Liver (tissue), 9 donors: Measurements from ENCODE around the gene CFAP77. TPM values are rescaled to one million over a fixed set of nuclear protein-coding genes. Genes with fewer than 3 reads are reported as not detected.

Experiments used
- DNase-seq: peaks from one replicate; pipeline ENCODE4 v3.0.0-alpha.2; 2017; ENCODE audit warnings: low spot score
- H3K27ac ChIP-seq, 2 donors: one replicate each; pipeline ENCODE4 v1.7.0; 2013; ENCODE audit warnings: inconsistent platforms in 2 of 2, low read length in 2 of 2, control low read depth in 1 of 2, low read depth in 1 of 2, mild to moderate bottlenecking in 1 of 2
- H3K27me3 ChIP-seq, 4 donors: one replicate each; pipeline versions ENCODE4 v1.6.1 to v1.7.0; 2013; ENCODE audit warnings: low read length in 3 of 4, inconsistent platforms in 1 of 4, mild to moderate bottlenecking in 1 of 4, moderate library complexity in 1 of 4; ENCODE audit not compliant: control insufficient read depth in 4 of 4, insufficient read depth in 4 of 4
- H3K36me3 ChIP-seq, 4 donors: one replicate each; pipeline versions ENCODE4 v1.6.1 to v1.7.0; 2013; ENCODE audit warnings: low read length in 3 of 4, mild to moderate bottlenecking in 3 of 4, low read depth in 1 of 4, moderate library complexity in 1 of 4; ENCODE audit not compliant: control insufficient read depth in 4 of 4, insufficient read depth in 3 of 4
- H3K4me1 ChIP-seq, 4 donors: one replicate each; pipeline versions ENCODE4 v1.6.1 to v1.7.0; 2013; ENCODE audit warnings: low read length in 3 of 4, mild to moderate bottlenecking in 3 of 4, moderate library complexity in 1 of 4; ENCODE audit not compliant: control insufficient read depth in 4 of 4, insufficient read depth in 4 of 4
- H3K4me3 ChIP-seq, 3 donors: one replicate each; pipeline versions ENCODE4 v1.6.1 to v1.7.0; 2013; ENCODE audit warnings: low read length in 3 of 3, control low read depth in 1 of 3, low read depth in 1 of 3, mild to moderate bottlenecking in 1 of 3
- H3K9ac ChIP-seq, 2 donors: one replicate each; pipeline ENCODE4 v1.7.0; 2013; ENCODE audit warnings: low read length in 2 of 2, mild to moderate bottlenecking in 2 of 2, moderate library complexity in 2 of 2, control low read depth in 1 of 2, low read depth in 1 of 2
- H3K9me3 ChIP-seq, 4 donors: one replicate each; pipeline versions ENCODE4 v1.6.1 to v1.7.0; 2013; ENCODE audit warnings: low read length in 3 of 4; ENCODE audit not compliant: control insufficient read depth in 4 of 4
- EGR1 ChIP-seq, 2 donors: IDR thresholded peaks; 2 replicates each; pipeline ENCODE4 v1.6.1; 2016 to 2018; ENCODE audit warnings: antibody characterized with exemption in 2 of 2, low read depth in 2 of 2
- FOXA1 ChIP-seq: IDR thresholded peaks from 2 replicates; pipeline ENCODE4 v1.6.1; 2016; ENCODE audit warnings: antibody characterized with exemption
- FOXA2 ChIP-seq: IDR thresholded peaks from 2 replicates; pipeline ENCODE4 v1.6.1; 2016; ENCODE audit warnings: antibody characterized with exemption
- GABPA ChIP-seq, 2 donors: IDR thresholded peaks in 1 of 2; conservative IDR thresholded peaks in 1 of 2; 2 replicates each; pipeline ENCODE4 v1.6.1; 2016; ENCODE audit warnings: antibody characterized with exemption in 2 of 2, mild to moderate bottlenecking in 1 of 2, moderate library complexity in 1 of 2
- HNF4A ChIP-seq, 2 donors: conservative IDR thresholded peaks; 2 replicates each; pipeline ENCODE4 v1.6.1; 2016; ENCODE audit warnings: antibody characterized with exemption in 2 of 2, mild to moderate bottlenecking in 2 of 2
- HNF4G ChIP-seq: IDR thresholded peaks from 2 replicates; pipeline ENCODE4 v1.6.1; 2016; ENCODE audit warnings: antibody characterized with exemption
- JUND ChIP-seq, 2 donors: IDR thresholded peaks; 2 replicates each; pipeline ENCODE4 v1.6.1; 2016; ENCODE audit warnings: antibody characterized with exemption in 2 of 2
- NR2F2 ChIP-seq: IDR thresholded peaks from 2 replicates; pipeline ENCODE4 v1.6.1; 2016; ENCODE audit warnings: antibody characterized with exemption
- RAD21 ChIP-seq, 2 donors: IDR thresholded peaks; 2 replicates each; pipeline ENCODE4 v1.6.1; 2016; ENCODE audit warnings: antibody characterized with exemption in 2 of 2, mild to moderate bottlenecking in 2 of 2
- RXRA ChIP-seq, 2 donors: IDR thresholded peaks; 2 replicates each; pipeline ENCODE4 v1.6.1; 2017 to 2018; ENCODE audit warnings: antibody characterized with exemption in 2 of 2, mild to moderate bottlenecking in 1 of 2
- SP1 ChIP-seq: IDR thresholded peaks from 2 replicates; pipeline ENCODE4 v1.6.1; 2018; ENCODE audit warnings: antibody characterized with exemption, mild to moderate bottlenecking
- TAF1 ChIP-seq: conservative IDR thresholded peaks from 2 replicates; pipeline ENCODE4 v1.6.1; 2016; ENCODE audit warnings: antibody characterized with exemption, mild to moderate bottlenecking
- YY1 ChIP-seq: IDR thresholded peaks from 2 replicates; pipeline ENCODE4 v1.6.1; 2016; ENCODE audit warnings: antibody characterized with exemption, mild to moderate bottlenecking
- ZBTB33 ChIP-seq: IDR thresholded peaks from 2 replicates; pipeline ENCODE4 v1.6.1; 2016; ENCODE audit warnings: antibody characterized with exemption
- WGBS: extraction: QIAGEN DNeasy Blood & Tissue Kit; methylation state at CpG from one replicate; pipeline ENCODE4 v1.1.7; 2013; 5-methylcytosine and 5-hydroxymethylcytosine counted together
- polyA plus RNA-seq, 2 donors: library from polyadenylated mRNA; stranded (reverse) in 1 of 2; unstranded in 1 of 2; fragments of 200-250 nt in 1 of 2; fragments of >200 nt in 1 of 2; fragmentation: Nextera tagmentation in 1 of 2; extraction: Ambion mirVana in 1 of 2; gene quantifications; one replicate each; pipeline versions ENCODE4 v1.2.1 to v1.2.3, GENCODE V29; 2013 to 2015
- total RNA-seq, 2 donors: library from RNA; depleted of rRNA; stranded (reverse); fragments of >200 nt; gene quantifications; one replicate each; pipeline ENCODE4 v1.2.3, GENCODE V29; 2014
- TF ChIP-seq, protein P1 (sequence below): IDR thresholded peaks from 2 replicates; pipeline ENCODE4 v1.6.1; 2016; ENCODE audit warnings: antibody characterized with exemption
- TF ChIP-seq, protein P2 (sequence below): fragments of 150-350 bp; IDR thresholded peaks from 2 replicates; pipeline ENCODE4 v1.5.1; 2017; ENCODE audit warnings: improper control_type of control experiment, low read depth, low read length; ENCODE audit not compliant: missing input control
- TF ChIP-seq, protein P3 (sequence below): IDR thresholded peaks from 2 replicates; pipeline ENCODE4 v1.6.1; 2016; ENCODE audit warnings: antibody characterized with exemption
- TF ChIP-seq, protein P4 (sequence below): IDR thresholded peaks from 2 replicates; pipeline ENCODE4 v1.6.1; 2016; ENCODE audit warnings: antibody characterized with exemption, mild to moderate bottlenecking
- donor health status: healthy.
- donor health status: healthy.
- donor health status: healthy.
- donor health status: healthy.
- donor health status: healthy.

The CFAP77 gene
- total and polyA plus RNA-seq, 4 donors = not detected

GRCh38 chr9:132461281-132461896, 51.4 kb downstream of the CFAP77 start:
- peaks cover 0 to 2% (median 0%) of the 10 kb centered on the region in 4 donors for H3K27me3 ChIP-seq
- H3K36me3 ChIP-seq = no peaks in the 10 kb centered on the region
- no peak overlapping the region for H3K9ac ChIP-seq
- no peaks in the 10 kb centered on the region for H3K9me3 ChIP-seq
- WGBS = 83% methylated on average over 20 of the region's 20 CpGs
- TF ChIP-seq GABPA (IDR thresholded peaks at IDR 0.05 in 1 of 2, conservative IDR thresholded peaks at IDR 0.05 in 1 of 2) (no peak), RXRA (IDR thresholded peaks at IDR 0.05) (no peak), JUND (IDR thresholded peaks at IDR 0.05) (no peak), YY1 (no peak), SP1 (no peak), TAF1 (no peak), FOXA2 (no peak), FOXA1 (no peak), RAD21 (IDR thresholded peaks at IDR 0.05) (no peak), HNF4A (conservative IDR thresholded peaks at IDR 0.05) (no peak), HNF4G (no peak), ZBTB33 (no peak), EGR1 (IDR thresholded peaks at IDR 0.05; ENCODE audit: low read depth in 2 of 2) (no peak), NR2F2 (no peak)
- TF ChIP-seq, protein P1, sequence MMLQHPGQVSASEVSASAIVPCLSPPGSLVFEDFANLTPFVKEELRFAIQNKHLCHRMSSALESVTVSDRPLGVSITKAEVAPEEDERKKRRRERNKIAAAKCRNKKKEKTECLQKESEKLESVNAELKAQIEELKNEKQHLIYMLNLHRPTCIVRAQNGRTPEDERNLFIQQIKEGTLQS = no peak
- TF ChIP-seq, protein P2, sequence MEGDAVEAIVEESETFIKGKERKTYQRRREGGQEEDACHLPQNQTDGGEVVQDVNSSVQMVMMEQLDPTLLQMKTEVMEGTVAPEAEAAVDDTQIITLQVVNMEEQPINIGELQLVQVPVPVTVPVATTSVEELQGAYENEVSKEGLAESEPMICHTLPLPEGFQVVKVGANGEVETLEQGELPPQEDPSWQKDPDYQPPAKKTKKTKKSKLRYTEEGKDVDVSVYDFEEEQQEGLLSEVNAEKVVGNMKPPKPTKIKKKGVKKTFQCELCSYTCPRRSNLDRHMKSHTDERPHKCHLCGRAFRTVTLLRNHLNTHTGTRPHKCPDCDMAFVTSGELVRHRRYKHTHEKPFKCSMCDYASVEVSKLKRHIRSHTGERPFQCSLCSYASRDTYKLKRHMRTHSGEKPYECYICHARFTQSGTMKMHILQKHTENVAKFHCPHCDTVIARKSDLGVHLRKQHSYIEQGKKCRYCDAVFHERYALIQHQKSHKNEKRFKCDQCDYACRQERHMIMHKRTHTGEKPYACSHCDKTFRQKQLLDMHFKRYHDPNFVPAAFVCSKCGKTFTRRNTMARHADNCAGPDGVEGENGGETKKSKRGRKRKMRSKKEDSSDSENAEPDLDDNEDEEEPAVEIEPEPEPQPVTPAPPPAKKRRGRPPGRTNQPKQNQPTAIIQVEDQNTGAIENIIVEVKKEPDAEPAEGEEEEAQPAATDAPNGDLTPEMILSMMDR = no peak
- TF ChIP-seq, protein P3, sequence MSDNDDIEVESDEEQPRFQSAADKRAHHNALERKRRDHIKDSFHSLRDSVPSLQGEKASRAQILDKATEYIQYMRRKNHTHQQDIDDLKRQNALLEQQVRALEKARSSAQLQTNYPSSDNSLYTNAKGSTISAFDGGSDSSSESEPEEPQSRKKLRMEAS = no peak
- TF ChIP-seq, protein P4, sequence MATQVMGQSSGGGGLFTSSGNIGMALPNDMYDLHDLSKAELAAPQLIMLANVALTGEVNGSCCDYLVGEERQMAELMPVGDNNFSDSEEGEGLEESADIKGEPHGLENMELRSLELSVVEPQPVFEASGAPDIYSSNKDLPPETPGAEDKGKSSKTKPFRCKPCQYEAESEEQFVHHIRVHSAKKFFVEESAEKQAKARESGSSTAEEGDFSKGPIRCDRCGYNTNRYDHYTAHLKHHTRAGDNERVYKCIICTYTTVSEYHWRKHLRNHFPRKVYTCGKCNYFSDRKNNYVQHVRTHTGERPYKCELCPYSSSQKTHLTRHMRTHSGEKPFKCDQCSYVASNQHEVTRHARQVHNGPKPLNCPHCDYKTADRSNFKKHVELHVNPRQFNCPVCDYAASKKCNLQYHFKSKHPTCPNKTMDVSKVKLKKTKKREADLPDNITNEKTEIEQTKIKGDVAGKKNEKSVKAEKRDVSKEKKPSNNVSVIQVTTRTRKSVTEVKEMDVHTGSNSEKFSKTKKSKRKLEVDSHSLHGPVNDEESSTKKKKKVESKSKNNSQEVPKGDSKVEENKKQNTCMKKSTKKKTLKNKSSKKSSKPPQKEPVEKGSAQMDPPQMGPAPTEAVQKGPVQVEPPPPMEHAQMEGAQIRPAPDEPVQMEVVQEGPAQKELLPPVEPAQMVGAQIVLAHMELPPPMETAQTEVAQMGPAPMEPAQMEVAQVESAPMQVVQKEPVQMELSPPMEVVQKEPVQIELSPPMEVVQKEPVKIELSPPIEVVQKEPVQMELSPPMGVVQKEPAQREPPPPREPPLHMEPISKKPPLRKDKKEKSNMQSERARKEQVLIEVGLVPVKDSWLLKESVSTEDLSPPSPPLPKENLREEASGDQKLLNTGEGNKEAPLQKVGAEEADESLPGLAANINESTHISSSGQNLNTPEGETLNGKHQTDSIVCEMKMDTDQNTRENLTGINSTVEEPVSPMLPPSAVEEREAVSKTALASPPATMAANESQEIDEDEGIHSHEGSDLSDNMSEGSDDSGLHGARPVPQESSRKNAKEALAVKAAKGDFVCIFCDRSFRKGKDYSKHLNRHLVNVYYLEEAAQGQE = no peak
- H3K4me1 ChIP-seq = no peaks in the 10 kb centered on the region
- no peak overlapping the region for H3K4me3 ChIP-seq
- H3K27ac ChIP-seq = no peak overlapping the region
- DNase-seq = no peak
